Loucy (cell line): ENCODE results near the gene LHPP.

Experiments
- H2AFZ ChIP-seq: fragments of 200-600 bp; sonication (generic); 2 replicates; pipeline ENCODE4 v1.6.0; 2016; ENCODE audit warnings: antibody characterized with exemption, mild to moderate bottlenecking, low read length, moderate library complexity
- H3F3A ChIP-seq: fragments of 200-600 bp; 2 replicates; pipeline ENCODE4 v1.6.0; 2016; ENCODE audit warnings: antibody characterized with exemption, low read depth, mild to moderate bottlenecking
- H3K27me3 ChIP-seq: fragments of 200-600 bp; sonication (generic); 2 replicates; pipeline ENCODE4 v1.6.1; 2014; ENCODE audit warnings: low read length, mild to moderate bottlenecking; ENCODE audit not compliant: insufficient read depth, poor library complexity, severe bottlenecking
- H3K36me3 ChIP-seq: fragments of 200-600 bp; sonication (generic); 2 replicates; pipeline ENCODE4 v1.6.1; 2016; ENCODE audit warnings: low read length; ENCODE audit not compliant: insufficient read depth
- H3K4me1 ChIP-seq: fragments of 200-600 bp; sonication (generic); 2 replicates; pipeline ENCODE4 v1.5.1; 2014; ENCODE audit warnings: low read length, mild to moderate bottlenecking; ENCODE audit not compliant: insufficient read depth, poor library complexity, severe bottlenecking
- H3K4me2 ChIP-seq: fragments of 200-600 bp; sonication (generic); 2 replicates; pipeline ENCODE4 v1.6.0; 2014; ENCODE audit warnings: antibody characterized with exemption, low read length, low read depth, mild to moderate bottlenecking; ENCODE audit not compliant: poor library complexity, severe bottlenecking
- H3K4me3 ChIP-seq: fragments of 200-600 bp; sonication (generic); 2 replicates; pipeline ENCODE4 v1.5.1; 2014; ENCODE audit warnings: low read length, mild to moderate bottlenecking, mixed read lengths; ENCODE audit not compliant: poor library complexity, severe bottlenecking
- H3K79me2 ChIP-seq: fragments of 200-600 bp; sonication (generic); 2 replicates; pipeline ENCODE4 v1.6.1; 2014; ENCODE audit warnings: low read length; ENCODE audit not compliant: insufficient read depth
- H3K9ac ChIP-seq: fragments of 200-600 bp; sonication (generic); 2 replicates; pipeline ENCODE4 v1.6.0; 2014; ENCODE audit warnings: mild to moderate bottlenecking, low read depth, low read length, moderate library complexity; ENCODE audit not compliant: poor library complexity, severe bottlenecking
- H3K9me2 ChIP-seq: fragments of 200-600 bp; sonication (generic); replicated peaks from 2 replicates; pipeline ENCODE4 v1.6.1; 2016; ENCODE audit warnings: low read depth, low read length, mixed read lengths
- H3K9me3 ChIP-seq: fragments of 200-600 bp; sonication (generic); 2 replicates; pipeline ENCODE4 v1.6.1; 2014; ENCODE audit warnings: mild to moderate bottlenecking, antibody characterized with exemption, low read length, low read depth; ENCODE audit not compliant: insufficient read depth
- H4K20me1 ChIP-seq: fragments of 200-600 bp; sonication (generic); 2 replicates; pipeline ENCODE4 v1.6.0; 2014; ENCODE audit warnings: antibody characterized with exemption, low read length, mild to moderate bottlenecking; ENCODE audit not compliant: insufficient read depth, poor library complexity, severe bottlenecking
- CTCF ChIP-seq: fragments of 200-600 bp; sonication (generic); conservative IDR thresholded peaks from 2 replicates; pipeline ENCODE4 v1.5.1; 2014; ENCODE audit warnings: mild to moderate bottlenecking, antibody characterized with exemption, low read length
- EZH2phosphoT487 ChIP-seq: fragments of 200-600 bp; IDR thresholded peaks from 2 replicates; pipeline ENCODE4 v1.6.1; 2018; ENCODE audit warnings: antibody characterized with exemption, mild to moderate bottlenecking, moderate library complexity, borderline replicate concordance

The LHPP gene

GRCh38 chr10:124523901-124524300, 62.3 kb downstream of the LHPP start:
- H4K20me1 ChIP-seq, result no peaks in the 10 kb centered on the region
- H2AFZ ChIP-seq, result no peak overlapping the region
- H3K79me2 ChIP-seq, result no peaks in the 10 kb centered on the region
- no peak for TF ChIP-seq EZH2phosphoT487
- no peak for TF ChIP-seq CTCF
- H3K27me3 ChIP-seq, result no peaks in the 10 kb centered on the region
- H3K9me2 ChIP-seq, result no peaks in the 10 kb centered on the region
- H3K4me3 ChIP-seq, result no peak overlapping the region
- no peaks in the 10 kb centered on the region for H3K4me1 ChIP-seq
- no peaks in the 10 kb centered on the region for H3K9me3 ChIP-seq
- no peaks in the 10 kb centered on the region for H3K36me3 ChIP-seq
- no peak overlapping the region for H3K4me2 ChIP-seq
- H3K9ac ChIP-seq, result no peak overlapping the region
- no peaks in the 10 kb centered on the region for H3F3A ChIP-seq

GRCh38 chr10:124524991-124525653, 63.5 kb downstream of the LHPP start:
- Histone ChIP-seq H4K20me1 (no peaks in the 10 kb centered on the region), H3K9me2 (no peaks in the 10 kb centered on the region)

GRCh38 chr10:124525751-124526600, 64.4 kb downstream of the LHPP start:
- Histone ChIP-seq H3K9me3 (no peaks in the 10 kb centered on the region), H3K27me3 (no peaks in the 10 kb centered on the region), H3K36me3 (no peaks in the 10 kb centered on the region), H3K4me1 (no peaks in the 10 kb centered on the region), H3K9ac (no peak overlapping the region), H4K20me1 (no peaks in the 10 kb centered on the region), H3K4me3 (no peak overlapping the region), H3K79me2 (no peaks in the 10 kb centered on the region), H2AFZ (no peak overlapping the region), H3K4me2 (no peak overlapping the region), H3F3A (no peaks in the 10 kb centered on the region), H3K9me2 (no peaks in the 10 kb centered on the region)
- TF ChIP-seq EZH2phosphoT487 (no peak), CTCF (no peak)

More at GRCh38 chr10:124524991-124525653, 63.5 kb downstream of the LHPP start:
- TF ChIP-seq EZH2phosphoT487 (no peak), CTCF (no peak)
- no peaks in the 10 kb centered on the region for H3K4me1 ChIP-seq
- no peaks in the 10 kb centered on the region for H3K36me3 ChIP-seq
- no peak overlapping the region for H3K4me2 ChIP-seq
- no peaks in the 10 kb centered on the region for H3K9me3 ChIP-seq
- no peak overlapping the region for H3K9ac ChIP-seq
- H3K4me3 ChIP-seq, result no peak overlapping the region
- no peaks in the 10 kb centered on the region for H3K27me3 ChIP-seq
- H2AFZ ChIP-seq, result no peak overlapping the region
- no peaks in the 10 kb centered on the region for H3F3A ChIP-seq
- H3K79me2 ChIP-seq, result no peaks in the 10 kb centered on the region
